NCI-H2196 treated with DMSO at 0.1 percent for 48 hours (cell line): ENCODE results near the gene NOVA2.

Experiments used
- DNase-seq: peaks from one replicate; lab custom pipeline; 2025; ENCODE audit not compliant: unreplicated experiment; lab: John Stamatoyannopoulos, UW

Gene NOVA2

GRCh38 chr19:46000491-46001246 lies 27.0 kb upstream of the NOVA2 start:
- DNase-seq = peak; percentile 7

DNA sequence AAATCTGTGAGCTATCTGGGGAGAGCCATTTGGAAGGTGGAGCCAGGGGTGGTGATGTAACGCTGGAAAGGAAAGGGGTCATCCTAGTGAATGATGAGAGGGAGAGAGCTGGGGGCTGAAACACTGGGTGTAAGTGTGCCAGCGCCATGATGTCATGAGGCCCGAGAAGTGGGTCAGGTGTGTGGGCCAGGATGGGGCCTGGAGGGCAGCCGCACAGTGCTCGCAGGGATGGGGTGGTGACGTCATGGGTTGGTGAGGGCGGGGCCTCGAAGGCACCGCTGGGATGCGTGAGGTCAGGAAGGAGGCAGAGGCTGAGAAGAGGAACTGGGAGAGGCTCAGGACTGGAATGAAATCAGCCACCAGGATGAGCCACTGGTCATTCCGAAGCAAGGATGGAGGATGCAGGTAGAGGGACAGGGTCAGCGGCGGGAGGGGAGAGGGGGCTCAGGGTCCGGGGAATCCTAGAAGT lies 26.0 kb upstream of the NOVA2 start:
- DNase-seq = peak; percentile 9

GRCh38 chr19:45998834-45999233 lies 25.2 kb upstream of the NOVA2 start:
- no peak for DNase-seq

GRCh38 chr19:45996933-45997332 lies 23.3 kb upstream of the NOVA2 start:
- DNase-seq = no peak

- DNase-seq = no peak
Observed at GRCh38 chr19:45995715-45996385, 22.2 kb upstream of the NOVA2 start.

GRCh38 chr19:45994998-45995714 lies 21.5 kb upstream of the NOVA2 start, which contains the start of gene CCDC61:
CCDC61 (plus strand) TSS chr19:45995467; CDS start chr19:46003019, 7,552 bp downstream.
- peak; percentile 97 for DNase-seq

DNA sequence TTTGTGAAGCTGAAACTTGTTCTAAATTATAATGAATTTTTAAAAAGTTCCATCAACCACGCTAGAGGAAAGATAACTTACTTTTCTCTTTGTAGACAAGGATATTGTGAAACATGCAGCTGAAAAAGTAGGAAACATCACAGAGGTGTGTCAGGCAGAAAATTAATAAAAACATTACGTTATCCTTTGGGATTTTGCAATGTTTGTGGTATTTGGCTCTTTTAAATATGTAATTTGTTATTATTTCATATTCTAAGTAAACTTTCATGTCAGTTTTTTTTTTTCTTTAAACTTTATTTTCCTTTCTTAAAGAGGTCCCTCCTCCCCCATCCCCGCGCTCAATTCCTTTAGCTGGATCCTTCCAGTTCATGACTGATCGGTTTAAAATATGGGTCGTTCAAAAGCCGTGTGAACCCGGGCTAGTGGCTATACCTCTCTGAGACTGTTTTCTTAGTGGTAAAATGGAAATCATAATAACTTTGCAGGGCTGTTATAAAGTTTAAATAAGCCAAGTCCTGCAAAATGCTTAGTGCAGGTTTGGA lies 20.9 kb upstream of the NOVA2 start:
- no peak for DNase-seq

DNA sequence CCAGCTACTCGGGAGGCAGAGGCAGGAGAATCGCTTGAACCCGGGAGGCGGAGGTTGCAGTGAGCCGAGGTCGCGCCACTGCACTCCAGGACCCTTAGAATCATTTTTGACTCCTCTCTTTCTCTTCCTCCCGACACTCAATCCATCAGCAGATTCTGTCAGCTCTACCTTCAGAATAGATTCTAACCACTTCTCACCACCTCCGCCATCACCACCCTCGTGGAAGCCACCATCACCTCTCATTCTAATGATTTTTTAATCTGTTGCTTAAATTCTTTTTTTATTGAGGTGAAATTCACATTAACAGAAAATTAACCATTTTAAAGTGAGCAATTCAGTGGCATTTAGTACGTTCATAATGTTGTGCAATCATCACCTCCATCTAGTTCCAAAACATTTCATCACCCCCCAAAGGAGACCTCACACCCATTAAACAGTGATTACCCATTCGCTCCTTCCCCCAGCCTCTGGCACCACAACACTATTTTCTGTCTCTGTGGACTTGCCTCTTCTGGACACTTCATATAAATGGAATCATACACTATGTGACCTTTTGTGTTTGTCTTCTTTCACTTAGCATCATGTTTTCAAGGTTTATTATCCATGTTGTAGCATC lies 16.6 kb upstream of the NOVA2 start:
- no peak for DNase-seq

DNA sequence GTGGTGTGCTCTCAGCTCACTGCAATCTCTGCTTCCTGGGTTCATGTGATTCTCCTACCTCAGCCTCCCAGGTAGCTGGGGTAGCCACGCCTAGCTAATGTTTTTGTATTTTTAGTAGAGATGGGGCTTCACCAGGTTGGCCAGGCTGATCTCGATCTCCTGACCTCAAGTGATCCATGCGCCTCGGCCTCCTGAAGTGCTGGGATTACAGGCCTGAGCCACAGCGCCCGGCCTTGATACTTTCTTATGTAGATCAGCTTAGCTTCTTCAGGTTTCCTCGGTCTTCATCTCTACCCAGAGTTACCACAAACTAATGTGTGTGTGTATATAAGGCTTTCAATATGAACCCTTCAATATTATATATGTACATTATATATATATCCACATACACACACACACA lies 11.7 kb upstream of the NOVA2 start:
- no peak for DNase-seq

- no peak for DNase-seq
Observed at GRCh38 chr19:45981350-45981749, 7.7 kb upstream of the NOVA2 start.

- no peak for DNase-seq
Observed at GRCh38 chr19:45978156-45978555, 4.5 kb upstream of the NOVA2 start.

- DNase-seq = no peak
Observed at GRCh38 chr19:45976178-45976577, 2.5 kb upstream of the NOVA2 start.

GRCh38 chr19:45975306-45976070 lies 1.8 kb upstream of the NOVA2 start:
- no peak for DNase-seq

DNA sequence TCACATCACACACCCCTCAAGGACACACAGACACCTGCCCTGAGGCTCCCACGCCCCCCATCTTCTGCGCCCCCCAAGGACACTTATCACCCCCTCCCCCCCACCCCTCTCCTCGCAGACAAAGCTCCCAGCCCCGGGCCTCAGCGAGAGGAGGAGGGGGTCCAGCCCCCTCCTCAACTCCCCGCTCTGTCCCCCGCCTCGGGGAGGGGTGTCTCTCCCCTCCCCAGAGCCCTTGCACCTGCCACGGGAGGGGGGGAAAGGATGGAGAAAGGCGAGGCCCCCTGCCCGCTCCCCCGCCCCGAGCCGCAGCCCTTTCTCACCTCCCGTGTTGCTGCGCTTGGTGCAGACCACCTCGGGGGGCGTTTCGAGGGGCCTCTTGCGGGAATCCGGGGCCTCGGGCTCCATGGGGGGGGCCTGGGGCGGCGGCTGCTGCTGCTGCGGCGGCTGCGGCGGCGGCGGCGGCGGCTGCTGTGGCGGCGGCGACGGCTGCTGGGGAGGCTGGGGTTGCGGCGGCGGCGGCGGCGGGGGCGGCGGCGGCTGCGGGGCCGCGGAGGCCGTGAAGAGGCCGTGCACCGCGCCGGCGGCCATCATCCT lies 621 bp downstream of the NOVA2 start:
- no peak for DNase-seq

DNA sequence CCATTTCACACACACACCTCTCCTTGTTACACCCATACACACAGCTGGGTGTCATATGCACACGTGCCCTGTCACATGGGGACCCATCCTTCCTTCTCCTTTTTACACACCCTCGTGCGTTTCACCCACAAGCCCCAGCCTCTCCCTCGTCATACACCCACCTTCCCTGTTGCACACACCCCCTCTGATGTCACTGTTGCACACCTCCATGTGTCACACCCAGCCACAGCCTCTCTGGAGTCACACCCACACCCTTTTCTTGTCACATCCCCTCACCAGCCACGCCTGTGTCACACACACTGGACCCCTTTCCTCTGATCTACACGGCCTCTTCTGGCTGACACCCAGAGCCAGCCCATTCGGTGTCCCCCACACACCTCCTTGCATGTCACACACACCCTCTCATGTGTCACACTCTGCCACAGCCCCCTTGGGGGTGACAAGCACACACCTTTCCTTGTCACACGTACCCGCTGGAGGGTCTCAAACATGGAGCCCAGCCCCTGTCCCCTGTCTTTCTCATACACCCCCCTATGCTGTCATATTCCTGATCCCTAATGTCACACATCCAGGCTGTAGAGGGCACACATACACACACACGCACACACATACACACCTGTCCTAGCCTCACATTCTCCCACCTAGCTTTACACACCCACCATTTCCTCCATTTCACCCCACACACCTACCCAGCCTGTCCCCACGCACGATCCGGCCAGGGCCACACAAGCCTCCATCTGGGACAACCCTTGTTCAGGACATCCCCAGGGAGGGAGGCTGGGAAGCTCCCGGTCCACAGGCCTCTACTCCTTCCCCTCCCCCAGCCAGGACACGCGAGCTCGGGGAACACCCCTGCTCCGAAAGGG lies 1.4 kb downstream of the NOVA2 start:
- no peak for DNase-seq

DNA sequence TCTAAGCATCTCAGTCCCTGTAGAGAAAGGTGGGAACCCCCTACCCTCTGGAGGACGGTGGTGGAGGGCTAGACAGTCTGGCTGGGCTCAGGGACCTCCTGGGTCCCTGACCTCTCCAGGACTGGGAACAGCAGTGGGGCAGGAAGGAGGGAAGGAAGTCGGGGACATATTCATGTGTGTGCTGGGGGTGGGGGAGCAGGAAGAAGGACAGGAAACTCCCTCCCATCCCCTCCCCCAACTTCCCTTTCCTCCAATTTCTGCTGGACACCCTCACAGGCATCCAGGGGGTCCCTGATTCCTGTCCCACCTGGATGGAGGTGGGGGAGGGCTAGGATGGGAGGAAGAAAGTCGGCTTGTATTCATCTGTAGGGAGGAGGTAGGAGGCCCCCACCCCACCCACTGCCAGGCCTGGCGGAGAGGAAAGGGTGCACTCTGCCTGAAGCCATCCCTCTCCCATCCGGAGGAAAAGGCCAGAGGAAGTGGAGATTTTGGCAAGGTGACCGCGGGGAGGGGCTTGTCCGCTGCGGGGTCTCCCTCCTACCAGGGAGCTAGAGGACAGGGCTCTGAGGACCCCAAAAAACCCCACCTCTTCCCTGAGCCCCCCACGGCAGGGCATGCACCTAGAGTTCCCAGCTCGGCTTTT lies 2.3 kb downstream of the NOVA2 start:
- DNase-seq = no peak

DNA sequence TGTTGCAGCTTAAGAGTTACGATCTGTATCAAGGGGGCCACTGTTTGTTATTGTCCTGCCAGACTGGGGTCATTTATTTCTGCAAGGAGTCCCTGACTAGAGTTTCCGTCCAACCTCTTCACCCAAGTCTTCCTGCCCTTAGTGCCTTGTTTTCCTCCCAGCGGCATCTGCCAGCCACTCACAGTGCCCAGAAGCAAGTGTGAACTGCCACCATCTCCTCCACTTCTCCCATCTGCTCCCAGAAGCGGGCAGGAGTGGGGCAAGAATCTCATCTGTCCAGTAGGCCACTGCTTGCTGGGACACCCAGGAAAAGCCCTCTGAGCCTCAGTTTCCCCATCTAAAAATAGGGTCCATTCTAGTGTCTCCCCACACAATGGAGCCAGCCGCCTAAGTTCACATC lies 4.0 kb downstream of the NOVA2 start:
- DNase-seq = no peak

DNA sequence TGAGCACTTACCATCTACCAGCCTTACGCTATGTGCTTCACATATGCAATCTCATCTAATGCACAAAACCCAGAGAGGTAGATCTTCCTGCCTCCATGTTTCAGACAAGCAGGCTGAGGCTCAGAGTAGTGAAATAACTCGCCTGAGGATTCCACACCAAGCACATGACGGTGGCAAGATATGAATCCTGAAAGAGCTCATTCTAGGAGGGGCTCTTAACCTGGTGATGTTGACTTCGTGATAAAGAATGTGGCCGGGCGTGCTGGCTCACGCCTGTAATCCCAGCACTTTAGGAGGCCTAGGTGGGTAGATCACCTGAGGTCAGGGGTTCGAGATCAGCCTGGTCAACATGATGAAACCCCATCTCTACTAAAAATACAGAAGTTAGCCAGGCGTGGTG lies 5.0 kb downstream of the NOVA2 start:
- DNase-seq = no peak

DNA sequence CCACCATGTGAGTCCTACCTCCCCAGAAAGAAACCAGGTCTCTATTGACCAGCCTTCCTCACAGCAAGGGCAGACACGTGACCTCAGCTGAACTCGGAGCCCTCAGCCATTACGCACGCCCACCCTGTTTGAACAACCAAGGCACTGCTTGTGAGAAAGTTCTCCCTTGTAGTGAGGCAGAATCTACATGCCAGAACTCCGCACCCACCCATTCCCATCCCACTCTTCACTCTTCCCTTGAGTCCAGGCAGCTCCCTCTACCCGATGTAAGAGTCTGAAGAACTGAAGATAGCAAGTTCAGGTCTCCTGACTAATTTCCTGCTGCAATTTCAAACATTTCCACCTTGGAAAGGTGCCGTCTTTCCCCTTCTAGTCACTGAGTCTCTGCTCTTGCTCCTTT lies 6.4 kb downstream of the NOVA2 start:
- no peak for DNase-seq
